Measurements from ENCODE around the gene C8B.

Gene C8B

GRCh38 chr1:56927986-56928385, 37.8 kb downstream of the C8B start:
- DNase-seq = no peak

GRCh38 chr1:56927171-56927570, 38.6 kb downstream of the C8B start:
- DNase-seq = no peak

DNA sequence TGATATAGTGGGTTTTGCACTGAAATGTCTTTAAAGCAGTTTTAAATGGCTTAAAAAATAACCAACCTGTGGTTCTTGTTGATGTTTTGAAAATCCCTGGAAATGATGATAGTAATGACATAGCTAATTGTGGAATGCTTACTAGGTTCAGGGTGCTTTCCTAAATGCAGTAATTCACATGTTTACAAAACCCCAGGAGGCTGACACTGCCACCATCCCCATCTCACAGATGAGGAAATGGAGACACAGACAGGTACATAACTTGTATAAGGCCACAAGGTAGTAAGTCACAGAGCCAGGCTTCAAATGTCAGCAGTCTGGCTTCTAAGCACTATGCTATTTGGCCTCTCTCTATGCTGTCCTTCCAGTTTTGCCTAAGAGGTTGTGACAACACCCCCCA, 40.6 kb downstream of the C8B start:
- no peak for DNase-seq

GRCh38 chr1:56924116-56924515, 41.7 kb downstream of the C8B start:
- DNase-seq = no peak

- DNase-seq = no peak
These were observed 42.6 kb downstream of the C8B start for GRCh38 chr1:56923201-56923600.

DNA sequence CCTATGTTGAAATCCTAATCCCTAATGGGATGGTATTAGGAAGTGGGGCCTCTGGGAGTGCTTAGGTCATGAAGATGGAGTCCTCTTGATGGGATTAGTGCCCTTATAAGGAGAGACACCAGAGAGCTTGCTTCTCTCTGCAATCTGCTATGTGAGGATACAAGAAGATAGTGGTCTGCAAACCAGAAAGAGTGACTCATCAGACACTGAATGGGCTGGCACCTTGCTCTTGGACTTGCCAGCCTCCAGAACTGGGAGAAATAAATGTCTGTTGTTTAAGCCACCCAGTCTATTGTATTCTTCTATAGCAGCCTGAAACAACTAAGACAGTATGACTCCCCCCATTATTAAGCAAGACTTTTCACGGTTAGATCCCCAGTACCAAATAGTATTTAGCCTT, 43.3 kb downstream of the C8B start:
- DNase-seq = no peak

DNA sequence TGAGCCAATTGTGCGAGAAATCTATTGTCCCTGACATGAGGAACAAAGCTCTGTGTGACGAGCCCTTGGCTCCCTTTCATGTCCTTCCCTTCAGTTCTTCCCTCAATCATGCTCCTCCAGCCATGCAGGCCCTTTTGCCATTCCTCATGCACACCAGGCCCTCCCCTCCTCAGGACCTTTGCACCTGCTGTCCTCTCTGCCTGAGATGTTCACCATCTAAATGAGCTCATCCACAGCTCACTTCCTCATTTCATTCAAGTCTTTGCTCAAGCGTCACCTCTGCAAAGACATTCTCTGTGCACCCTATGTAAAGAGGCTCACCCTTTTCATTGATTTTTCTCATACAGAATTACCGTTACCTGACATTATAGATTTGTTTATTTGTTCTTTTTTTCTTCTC, 43.7 kb downstream of the C8B start:
- DNase-seq = no peak

DNA sequence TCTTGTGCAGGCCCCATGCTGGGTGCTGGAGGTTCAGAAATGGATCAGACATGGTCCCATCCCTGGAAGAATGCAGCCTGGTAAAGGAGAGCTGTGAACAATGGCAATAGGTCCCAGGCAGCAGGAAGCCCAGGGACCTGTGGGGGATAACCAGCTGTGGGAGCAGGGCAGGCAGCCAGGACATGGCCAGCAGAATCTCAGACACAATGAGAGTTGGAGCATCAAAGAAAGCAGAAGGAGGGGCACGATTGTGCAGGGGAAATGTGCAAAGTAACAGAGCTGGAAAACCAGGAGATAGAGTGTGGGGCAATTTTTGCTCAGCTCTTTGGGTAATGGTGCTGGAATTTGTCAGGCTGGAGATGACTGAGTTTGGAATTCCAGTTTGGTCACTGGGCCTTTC, 44.3 kb downstream of the C8B start:
- DNase-seq = no peak

DNA sequence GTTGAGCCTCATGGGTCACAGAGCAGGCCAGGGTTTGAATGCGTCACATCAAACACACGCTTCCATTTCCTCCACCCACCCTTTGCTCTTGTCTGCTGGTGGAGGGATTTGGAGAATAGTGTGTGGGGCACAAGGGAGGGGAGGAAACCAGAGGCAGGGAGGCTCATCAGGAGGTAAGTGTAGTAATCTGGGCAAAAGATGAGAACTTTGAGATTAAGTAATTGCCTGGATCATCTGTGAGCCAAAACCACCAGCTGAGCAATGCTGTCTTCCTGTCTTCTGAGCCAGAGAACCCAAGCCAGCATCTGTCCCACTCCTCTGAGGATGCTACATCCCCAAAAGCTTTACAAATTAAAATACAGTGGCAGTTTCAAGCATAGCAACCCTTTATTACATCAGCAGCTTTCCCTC, 45.2 kb downstream of the C8B start:
- DNase-seq = peak; percentile 5 to 33

DNA sequence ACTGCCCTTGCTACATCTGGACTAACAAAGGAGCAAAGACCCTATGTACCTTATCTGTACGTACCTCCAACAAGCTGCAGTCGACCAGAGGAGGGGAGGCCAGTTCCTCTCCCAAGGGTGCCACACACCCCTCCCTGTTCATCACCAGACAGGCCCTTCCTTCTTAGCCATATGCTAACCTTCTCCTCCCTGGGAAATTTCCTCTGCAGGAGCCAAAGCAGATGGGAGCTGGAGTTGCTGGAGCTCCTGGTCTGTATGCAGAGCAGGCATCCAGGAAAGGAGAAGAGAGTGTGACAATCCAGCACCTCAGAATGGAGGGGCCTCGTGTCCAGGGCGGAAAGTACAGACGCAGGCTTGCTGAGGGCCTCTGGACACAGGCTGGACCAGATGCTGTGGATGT, 48.5 kb downstream of the C8B start:
- no peak for DNase-seq

DNA sequence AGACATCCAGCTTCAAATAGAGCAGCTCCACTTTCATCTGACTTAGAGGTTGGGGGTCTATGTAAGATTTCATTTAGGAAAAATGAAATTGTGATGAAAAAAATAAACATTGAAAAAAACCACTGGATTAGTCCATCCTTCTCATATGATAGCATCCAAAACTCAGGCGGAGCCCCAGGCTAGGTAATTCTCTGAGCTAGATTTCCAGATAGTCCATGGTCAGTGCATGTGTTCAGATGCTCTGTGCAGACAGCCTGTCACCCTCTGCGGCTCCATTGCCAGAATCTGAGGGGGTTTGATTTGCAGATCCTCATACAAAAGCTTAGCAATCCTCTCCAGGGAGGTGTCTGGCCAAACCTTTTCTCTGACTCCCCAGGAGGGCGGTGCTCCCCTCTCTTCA, 49.2 kb downstream of the C8B start:
- no peak for DNase-seq

DNA sequence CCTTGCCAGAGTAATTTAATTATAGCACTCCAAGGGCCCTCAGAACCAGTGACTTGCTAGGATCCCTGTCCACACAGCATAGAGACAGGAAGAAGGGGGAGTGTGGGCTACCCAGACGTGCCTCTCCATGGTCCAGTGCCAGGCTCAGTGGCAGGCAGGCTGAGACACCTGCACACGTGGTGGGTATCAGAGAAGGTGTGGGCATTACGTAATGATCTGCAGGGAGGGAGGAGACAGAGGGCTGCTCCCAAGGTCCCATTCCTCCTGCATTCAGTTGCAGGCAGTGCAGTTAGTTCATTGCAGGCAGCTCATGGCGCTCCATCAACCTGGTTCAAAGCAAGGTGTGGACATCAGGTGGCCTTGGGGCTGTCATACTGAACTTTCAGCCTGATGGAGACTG, 49.9 kb downstream of the C8B start:
- no peak for DNase-seq

DNA sequence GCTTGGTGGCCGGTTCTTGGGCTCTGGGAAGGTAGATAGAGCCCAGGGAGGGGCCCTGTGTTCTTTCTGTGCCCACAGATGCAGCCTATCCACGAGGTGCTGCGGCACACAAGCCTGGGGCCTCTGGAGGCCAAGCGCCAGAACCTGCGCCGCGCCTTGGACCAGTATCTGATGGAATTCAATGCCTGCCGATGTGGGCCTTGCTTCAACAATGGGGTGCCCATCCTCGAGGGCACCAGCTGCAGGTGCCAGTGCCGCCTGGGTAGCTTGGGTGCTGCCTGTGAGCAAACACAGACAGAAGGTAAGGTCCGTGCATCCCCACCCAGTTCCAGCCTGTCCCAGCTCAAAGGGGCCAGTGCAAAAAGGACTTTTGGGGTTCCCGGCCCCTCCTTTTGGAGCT, 53.5 kb downstream of the C8B start:
- no peak for DNase-seq

DNA sequence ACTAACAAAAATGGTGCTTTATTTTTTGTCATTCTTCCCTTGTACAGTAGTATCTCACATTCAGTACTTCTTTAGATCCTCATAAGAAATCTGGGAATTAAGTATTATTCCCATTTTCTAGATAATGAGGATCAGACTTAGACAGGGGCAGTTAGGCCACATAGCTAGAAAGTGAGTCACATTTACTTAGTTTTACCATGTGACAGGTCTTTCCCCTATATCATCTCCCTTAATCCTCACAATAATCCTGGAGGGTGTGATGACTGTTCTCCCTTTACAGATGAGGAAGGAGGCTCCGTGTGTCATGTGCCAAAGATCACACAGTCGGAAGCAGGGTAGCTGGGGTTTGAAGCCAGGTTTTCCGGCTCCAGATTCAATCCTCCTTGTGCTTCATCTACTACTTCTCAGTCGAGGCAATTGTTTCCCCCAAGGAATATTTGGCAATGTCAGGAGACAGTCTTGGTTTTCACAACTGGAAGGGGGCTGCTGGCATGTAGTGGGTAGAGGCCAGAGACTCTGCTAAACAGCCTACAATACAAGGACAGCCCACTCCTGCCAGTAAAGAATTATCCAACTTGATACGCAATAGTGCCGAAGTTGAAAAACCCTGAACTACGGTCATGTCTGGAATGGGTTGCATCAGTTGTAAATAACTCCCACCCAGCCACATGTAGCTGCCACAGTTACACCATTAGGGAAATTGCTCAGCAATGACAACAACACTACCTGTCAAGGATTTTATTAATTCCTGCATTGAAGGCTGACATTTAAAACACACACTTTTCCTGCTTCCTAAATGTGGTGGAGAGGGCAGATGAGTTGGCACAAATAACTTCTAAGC, 54.5 kb downstream of the C8B start:
- DNase-seq = no peak

GRCh38 chr1:56910441-56910985, 55.3 kb downstream of the C8B start:
- no peak for DNase-seq

- no peak for DNase-seq
These were observed 57.1 kb downstream of the C8B start for GRCh38 chr1:56908619-56909221.

DNA sequence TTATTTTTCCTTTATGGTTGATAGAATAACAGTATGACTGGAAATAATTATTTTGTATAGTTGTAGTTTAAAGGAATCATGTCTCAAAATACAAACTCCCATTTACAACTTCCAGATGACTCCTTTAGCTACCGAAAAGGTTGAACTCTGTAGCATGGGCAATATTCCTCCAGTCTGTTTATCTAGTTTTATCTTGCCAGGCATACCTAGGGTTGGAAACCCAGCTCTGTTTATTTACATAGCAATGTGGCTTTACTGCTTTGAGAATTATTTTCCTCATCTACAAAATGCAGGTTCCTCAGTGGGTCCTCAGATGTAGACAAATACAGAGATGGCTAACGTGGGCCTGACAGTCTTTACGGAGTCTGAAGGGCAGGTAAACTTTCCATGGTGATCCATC, 60.1 kb downstream of the C8B start:
- no peak for DNase-seq

GRCh38 chr1:56904663-56905397, 61.0 kb downstream of the C8B start:
- no peak for DNase-seq

- no peak for DNase-seq
These were observed 62.0 kb downstream of the C8B start for GRCh38 chr1:56903778-56904177.

- no peak for DNase-seq
These were observed 64.1 kb downstream of the C8B start for GRCh38 chr1:56901716-56902115.

- no peak for DNase-seq
These were observed 66.9 kb downstream of the C8B start for GRCh38 chr1:56898879-56899278.

GRCh38 chr1:56898005-56898373, 67.8 kb downstream of the C8B start:
- DNase-seq = no peak

GRCh38 chr1:56897150-56898004, 68.4 kb downstream of the C8B start:
- DNase-seq = no peak

All from NCI-H446 (cell line).